Mesenchymal stem cell (in vitro differentiated cells and primary cell): ENCODE measurements around the gene TMEM240.
A peak's percentile ranks its signal among the peaks of the same experiment; 100 is the strongest.

Experiments
- DNase-seq: peaks from one replicate; pipeline ENCODE4 v3.0.0-alpha.2; 2013
- H2AFZ ChIP-seq: one replicate; pipeline ENCODE4 v1.6.1; 2013; ENCODE audit warnings: low read depth, mild to moderate bottlenecking, control low read depth, inconsistent platforms, low read length, moderate library complexity
- H2AK5ac ChIP-seq: 2 replicates; pipeline ENCODE4 v1.6.1; 2013; ENCODE audit warnings: low read length, moderate library complexity, mild to moderate bottlenecking, inconsistent platforms; ENCODE audit not compliant: severe bottlenecking
- H2BK120ac ChIP-seq: one replicate; pipeline ENCODE4 v1.6.1; 2013; ENCODE audit warnings: low read depth, mild to moderate bottlenecking, inconsistent platforms, low read length, moderate library complexity
- H2BK12ac ChIP-seq, 2 experiments: one replicate each; pipeline ENCODE4 v1.6.1; 2013; ENCODE audit warnings: inconsistent platforms in 2 of 2, low read length in 2 of 2, mild to moderate bottlenecking in 2 of 2, moderate library complexity in 2 of 2, control low read depth in 1 of 2
- H2BK15ac ChIP-seq: one replicate; pipeline ENCODE4 v1.6.1; 2013; ENCODE audit warnings: mild to moderate bottlenecking, low read depth, inconsistent platforms; ENCODE audit not compliant: poor library complexity, severe bottlenecking
- H2BK5ac ChIP-seq: 2 replicates; pipeline ENCODE4 v1.6.1; 2013; ENCODE audit warnings: low read depth, mild to moderate bottlenecking, low read length, control low read depth, inconsistent platforms; ENCODE audit not compliant: poor library complexity, severe bottlenecking
- H3K14ac ChIP-seq, 2 experiments: one replicate each; pipeline ENCODE4 v1.6.1; 2013; ENCODE audit warnings: inconsistent platforms in 2 of 2, low read length in 2 of 2, control low read depth in 1 of 2, mild to moderate bottlenecking in 1 of 2, moderate library complexity in 1 of 2
- H3K18ac ChIP-seq, 2 experiments: one replicate each; pipeline ENCODE4 v1.6.1; 2013; ENCODE audit warnings: inconsistent platforms in 2 of 2, low read length in 2 of 2, control low read depth in 1 of 2, low read depth in 1 of 2, mild to moderate bottlenecking in 1 of 2
- H3K23ac ChIP-seq, 2 experiments: one replicate each; pipeline ENCODE4 v1.6.1; 2013; ENCODE audit warnings: inconsistent platforms in 2 of 2, low read length in 2 of 2, mild to moderate bottlenecking in 2 of 2, moderate library complexity in 2 of 2, control low read depth in 1 of 2
- H3K27ac ChIP-seq: 2 replicates; pipeline ENCODE4 v1.5.1; 2013; ENCODE audit warnings: mild to moderate bottlenecking, moderate library complexity, low read length, control low read depth, inconsistent platforms; ENCODE audit not compliant: poor library complexity, severe bottlenecking
- H3K27me3 ChIP-seq, 2 experiments: 2 replicates each; pipeline versions ENCODE4 v1.6.1 to v1.7.0; 2013; ENCODE audit warnings: low read length in 2 of 2, mild to moderate bottlenecking in 2 of 2, moderate library complexity in 2 of 2, control low read depth in 1 of 2, inconsistent platforms in 1 of 2; ENCODE audit not compliant: control insufficient read depth in 1 of 2, insufficient read depth in 1 of 2
- H3K36me3 ChIP-seq, 2 experiments: 2 replicates each; pipeline versions ENCODE4 v1.6.1 to v1.7.0; 2013; ENCODE audit warnings: low read length in 2 of 2, control low read depth in 1 of 2, inconsistent platforms in 1 of 2, low read depth in 1 of 2, mild to moderate bottlenecking in 1 of 2; ENCODE audit not compliant: insufficient read depth in 2 of 2, control insufficient read depth in 1 of 2
- H3K4ac ChIP-seq, 2 experiments: one replicate each; pipeline ENCODE4 v1.6.1; 2013; ENCODE audit warnings: inconsistent platforms in 2 of 2, low read length in 2 of 2, mild to moderate bottlenecking in 2 of 2, moderate library complexity in 2 of 2, control low read depth in 1 of 2, low read depth in 1 of 2
- H3K4me1 ChIP-seq: 2 replicates; pipeline ENCODE4 v1.6.1; 2013; ENCODE audit warnings: low read depth, low read length, control low read depth; ENCODE audit not compliant: control insufficient read depth, insufficient read depth
- H3K4me2 ChIP-seq: 2 replicates; pipeline ENCODE4 v1.6.1; 2013; ENCODE audit warnings: low read length, mild to moderate bottlenecking, inconsistent platforms; ENCODE audit not compliant: poor library complexity, severe bottlenecking
- H3K4me3 ChIP-seq, 2 experiments: 2 replicates each; pipeline versions ENCODE4 v1.5.1 to v1.7.0; 2013; ENCODE audit warnings: low read length in 2 of 2, mild to moderate bottlenecking in 2 of 2, control low read depth in 1 of 2, low read depth in 1 of 2; ENCODE audit not compliant: insufficient read depth in 1 of 2
- H3K79me1 ChIP-seq: replicated peaks from 2 replicates; pipeline ENCODE4 v1.6.1; 2013; ENCODE audit warnings: mild to moderate bottlenecking, control low read depth, low read length, inconsistent platforms; ENCODE audit not compliant: poor library complexity, severe bottlenecking
- H3K9ac ChIP-seq: 2 replicates; pipeline ENCODE4 v1.7.0; 2013; ENCODE audit warnings: mild to moderate bottlenecking, low read length, moderate library complexity
- H3K9me3 ChIP-seq: 2 replicates; pipeline ENCODE4 v1.7.0; 2013; ENCODE audit warnings: mild to moderate bottlenecking, low read length; ENCODE audit not compliant: control insufficient read depth
- H4K8ac ChIP-seq: one replicate; pipeline ENCODE4 v1.6.1; 2013; ENCODE audit warnings: inconsistent platforms, mild to moderate bottlenecking, low read length, moderate library complexity
- H4K91ac ChIP-seq: one replicate; pipeline ENCODE4 v1.6.1; 2013; ENCODE audit warnings: mild to moderate bottlenecking, low read length, inconsistent platforms
- WGBS: methylation state at CpG from one replicate; pipeline ENCODE4 v1.1.7; 2013; ENCODE audit warnings: mixed read lengths; 5-methylcytosine and 5-hydroxymethylcytosine counted together

Gene TMEM240

DNA sequence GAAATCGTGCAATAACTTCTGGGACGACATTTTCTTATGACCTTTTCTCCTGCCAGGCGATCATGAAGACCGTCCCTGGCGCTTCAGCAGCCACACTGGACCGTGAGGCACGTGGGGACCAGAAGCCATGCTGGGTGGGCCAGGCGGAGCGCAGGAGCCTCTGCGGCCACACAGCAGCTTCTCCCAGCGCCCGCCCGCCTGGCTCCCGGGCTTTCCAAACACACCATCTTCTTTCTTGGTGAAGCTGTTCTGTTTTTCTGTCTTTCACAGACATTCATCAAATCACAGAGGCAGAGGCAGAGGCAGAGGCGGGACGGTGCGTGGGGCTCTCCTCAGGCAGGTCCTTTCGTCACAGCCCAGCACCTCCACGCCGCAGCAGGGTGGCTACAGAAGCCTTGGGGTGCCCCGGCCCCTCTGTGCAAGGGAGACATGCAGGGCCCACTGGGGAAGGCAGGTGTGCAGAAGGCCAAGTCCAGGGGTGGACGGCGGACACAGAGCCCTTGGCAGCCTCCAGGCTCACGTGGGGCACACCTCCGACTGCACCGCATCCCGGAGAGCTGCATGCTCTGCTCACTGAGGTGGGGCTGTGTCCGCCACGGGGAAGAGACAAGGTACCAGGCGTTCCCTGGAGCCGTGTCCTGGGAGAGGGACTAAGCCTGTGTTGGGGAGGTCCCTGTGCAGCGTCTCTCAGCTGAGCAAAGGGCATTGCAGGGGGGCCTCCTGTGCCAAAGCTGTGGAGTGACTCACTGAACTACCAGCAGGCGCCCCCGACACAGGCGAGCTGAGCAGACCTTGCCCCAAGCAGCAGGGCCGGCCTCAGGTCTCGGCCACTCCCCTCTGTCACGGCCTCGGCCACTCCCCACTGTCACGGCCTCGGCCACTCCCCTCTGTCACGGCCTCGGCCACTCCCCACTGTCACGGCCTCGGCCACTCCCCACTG lies 2.6 kb upstream of the TMEM240 start:
- no peak overlapping the region for H2BK120ac ChIP-seq

DNA sequence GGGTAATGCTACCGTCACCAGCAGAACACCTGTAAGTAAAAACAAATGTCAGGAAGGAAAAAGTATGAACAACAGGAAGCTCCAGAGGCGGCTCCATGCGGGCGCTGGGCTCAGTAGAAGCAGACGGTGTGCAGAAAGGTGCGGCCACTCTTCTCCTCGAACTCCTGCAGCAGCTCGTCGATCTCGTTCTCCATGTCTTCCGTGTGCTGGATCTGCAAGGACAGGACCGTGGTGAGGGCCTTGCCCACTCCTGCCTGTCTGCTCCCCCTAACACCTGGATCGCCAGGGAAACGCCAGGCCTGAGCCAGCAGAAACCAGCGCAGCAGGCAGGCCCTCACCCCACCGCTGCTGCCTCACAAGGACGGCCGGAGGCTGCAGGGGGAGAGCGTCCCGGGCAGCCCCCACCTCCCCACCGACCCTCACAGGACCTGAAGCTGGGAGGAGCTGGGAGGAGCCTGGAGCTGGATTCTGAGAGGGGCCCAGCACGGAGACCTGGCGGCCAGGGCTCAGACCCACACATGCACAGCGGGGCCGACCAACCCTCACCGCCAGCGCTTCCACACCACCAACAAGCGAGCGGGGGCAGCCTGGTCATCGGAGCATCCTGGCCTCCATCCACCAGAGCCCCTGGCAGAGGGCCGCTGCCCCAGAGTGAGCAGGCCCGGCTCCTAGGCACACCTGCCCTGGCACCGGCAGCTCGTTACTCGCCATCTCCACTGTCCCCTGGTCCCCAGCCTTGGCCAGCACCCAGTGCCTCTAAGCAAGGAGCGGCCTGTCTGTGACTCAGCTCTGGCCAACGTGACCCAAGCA lies 1.7 kb upstream of the TMEM240 start:
- Histone ChIP-seq H2AK5ac (no peak overlapping the region), H3K36me3 (peaks cover 36 to 70% of the 10 kb centered on the region in 2 experiments), H3K27me3 (no peaks in the 10 kb centered on the region), H3K4ac (no peak overlapping the region), H3K23ac (no peak overlapping the region), H2BK120ac (no peak overlapping the region), H3K14ac (no peak overlapping the region), H3K4me1 (peaks cover 41% of the 10 kb centered on the region), H2BK12ac (no peak overlapping the region), H3K4me3 (no peak overlapping the region), H3K9me3 (no peaks in the 10 kb centered on the region), H2BK5ac (no peak overlapping the region), H3K4me2 (no peak overlapping the region), H3K9ac (no peak overlapping the region), H3K27ac (no peak overlapping the region), H2AFZ (no peak overlapping the region), H3K79me1 (peaks cover 19% of the 10 kb centered on the region), H2BK15ac (no peak overlapping the region), H4K8ac (no peak overlapping the region), H3K18ac (no peak overlapping the region), H4K91ac (no peak overlapping the region)
- 92% methylated on average over 30 of the region's 37 CpGs for WGBS
- no peak for DNase-seq

More for the DNA sequence above, 2.6 kb upstream of the TMEM240 start:
- Histone ChIP-seq H3K4me3 (no peak overlapping the region), H3K9ac (no peak overlapping the region), H3K23ac (no peak overlapping the region), H2BK5ac (no peak overlapping the region), H3K36me3 (peaks cover 27 to 69% of the 10 kb centered on the region in 2 experiments), H4K91ac (no peak overlapping the region), H2AFZ (no peak overlapping the region), H3K4me1 (peaks cover 39% of the 10 kb centered on the region), H3K79me1 (peaks cover 21% of the 10 kb centered on the region), H4K8ac (no peak overlapping the region), H2AK5ac (no peak overlapping the region), H2BK15ac (no peak overlapping the region), H3K9me3 (no peaks in the 10 kb centered on the region), H3K4me2 (no peak overlapping the region), H3K14ac (no peak overlapping the region), H3K18ac (no peak overlapping the region), H3K4ac (no peak overlapping the region), H3K27ac (no peak overlapping the region), H2BK12ac (no peak overlapping the region), H3K27me3 (no peaks in the 10 kb centered on the region)
- WGBS = 94% methylated on average over 45 of the region's 45 CpGs
- no peak for DNase-seq

DNA sequence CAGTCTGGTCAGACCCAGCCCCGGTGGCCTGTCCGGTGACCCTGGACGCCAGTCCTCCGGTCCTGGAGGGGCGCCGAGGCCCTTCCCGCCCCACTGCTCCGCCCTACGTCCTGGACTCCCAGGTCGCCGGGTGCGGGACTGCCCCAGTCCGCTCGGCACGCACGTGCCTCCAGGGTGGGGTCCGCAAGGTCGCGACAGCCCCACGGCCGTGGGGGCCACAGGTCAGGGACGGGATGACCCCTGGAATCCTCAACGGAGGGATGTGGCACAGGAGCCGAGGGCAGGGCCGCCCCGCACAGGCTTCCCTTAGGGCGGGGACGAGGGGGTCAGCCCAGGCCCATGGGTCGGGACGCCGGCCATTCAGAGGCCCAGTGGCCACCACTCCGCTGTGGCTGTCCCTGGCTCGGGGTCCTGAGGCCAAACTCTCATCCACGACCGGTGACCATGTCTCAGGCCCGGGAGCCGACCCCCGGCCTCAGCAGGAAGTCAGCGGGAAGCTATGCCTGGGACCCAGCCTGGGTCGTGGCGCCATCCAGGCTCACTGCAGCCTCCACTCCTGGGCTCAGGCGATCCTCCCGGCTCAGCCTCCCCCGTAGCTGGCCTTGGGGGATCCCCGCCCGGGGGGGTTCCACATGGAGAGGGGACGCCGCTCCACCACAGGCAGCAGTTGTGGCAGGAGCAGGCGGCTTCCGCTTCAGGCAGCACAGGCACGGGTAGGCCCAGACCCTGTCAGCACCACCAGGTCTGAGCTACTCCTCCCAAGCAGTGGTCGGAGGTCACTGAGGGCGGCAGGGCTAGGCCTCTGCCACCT lies 599 bp upstream of the TMEM240 start:
- Histone ChIP-seq H3K9me3 (no peaks in the 10 kb centered on the region), H3K79me1 (peaks cover 22% of the 10 kb centered on the region), H3K4me2 (peak overlapping the region; percentile 44), H3K14ac (no peak overlapping the region), H3K18ac (peak overlapping the region; percentile 78 to 87), H2BK120ac (peak overlapping the region; percentile 54), H4K8ac (peak overlapping the region; percentile 74), H3K9ac (peak overlapping the region; percentile 70), H3K27me3 (no peaks in the 10 kb centered on the region), H2AFZ (peak overlapping the region; percentile 30), H3K27ac (no peak overlapping the region), H2AK5ac (peak overlapping the region; percentile 28), H2BK15ac (peak overlapping the region; percentile 54), H2BK12ac (peak overlapping the region; percentile 3 to 65), H3K4ac (peak overlapping the region; percentile 5 to 69), H3K36me3 (peaks cover 39 to 73% of the 10 kb centered on the region in 2 experiments), H3K4me1 (peaks cover 44% of the 10 kb centered on the region), H3K4me3 (peak overlapping the region; percentile 66 to 72), H3K23ac (no peak overlapping the region), H2BK5ac (no peak overlapping the region), H4K91ac (peak overlapping the region; percentile 97)
- 62% methylated on average over 53 of the region's 53 CpGs for WGBS
- no peak for DNase-seq
